Renal cortex interstitium (tissue), 15 donors: ENCODE measurements around the gene SUZ12. TPM values are rescaled to one million over a fixed set of nuclear protein-coding genes. Genes with fewer than 3 reads are reported as not detected.
"Not testable (repeated sequence)": the region's sequence is repeated elsewhere in the genome, so short reads cannot be mapped to it uniquely, and the experiment has no call there.

Source experiments
- DNase-seq, 11 donors: peaks; one replicate each; pipeline ENCODE4 v3.0.0-alpha.2; 2013; ENCODE audit warnings: low read depth in 9 of 11, low spot score in 4 of 11; ENCODE audit errors: extremely low read depth in 1 of 11
- long read RNA-seq, 16 experiments: transcript quantifications; one replicate each; lab custom pipeline, GENCODE V29; 2026
- polyA plus RNA-seq, 3 donors: library from polyadenylated mRNA; unstranded; fragments of 120-200 nt; gene quantifications; one replicate each; pipeline ENCODE4 v1.2.1, GENCODE V29; 2013; ENCODE audit not compliant: insufficient read length in 3 of 3

Gene SUZ12
- polyA plus RNA-seq = 10 to 100 TPM; 41.4 to 53.9 (median 45.1) TPM
- long read RNA-seq, donor 1, full-length matches to known transcripts = 3 of 8 reads
- long read RNA-seq, donor 1, partial matches to known transcripts = 5 of 8 reads
- long read RNA-seq, donor 1, other reads (novel, unspliced or antisense) = 0 of 8 reads
- long read RNA-seq, donor 2, full-length matches to known transcripts = 6 of 6 reads
- long read RNA-seq, donor 2, partial matches to known transcripts = 0 of 6 reads
- long read RNA-seq, donor 2, other reads (novel, unspliced or antisense) = 0 of 6 reads
- long read RNA-seq, donor 3, full-length matches to known transcripts = 5 of 5 reads
- long read RNA-seq, donor 3, partial matches to known transcripts = 0 of 5 reads
- long read RNA-seq, donor 3, other reads (novel, unspliced or antisense) = 0 of 5 reads
- long read RNA-seq, donor 4, full-length matches to known transcripts = 5 of 5 reads
- long read RNA-seq, donor 4, partial matches to known transcripts = 0 of 5 reads
- long read RNA-seq, donor 4, other reads (novel, unspliced or antisense) = 0 of 5 reads
- long read RNA-seq, donor 5 = 0 reads
- long read RNA-seq, donor 6, full-length matches to known transcripts = 4 of 16 reads
- long read RNA-seq, donor 6, partial matches to known transcripts = 12 of 16 reads
- long read RNA-seq, donor 6, other reads (novel, unspliced or antisense) = 0 of 16 reads
- long read RNA-seq, donor 7, full-length matches to known transcripts = 11 of 20 reads
- long read RNA-seq, donor 7, partial matches to known transcripts = 9 of 20 reads
- long read RNA-seq, donor 7, other reads (novel, unspliced or antisense) = 0 of 20 reads
- long read RNA-seq, donor 8 = 0 reads
- long read RNA-seq, donor 9, full-length matches to known transcripts = 6 of 6 reads
- long read RNA-seq, donor 9, partial matches to known transcripts = 0 of 6 reads
- long read RNA-seq, donor 9, other reads (novel, unspliced or antisense) = 0 of 6 reads
- long read RNA-seq, donor 10, full-length matches to known transcripts = 5 of 5 reads
- long read RNA-seq, donor 10, partial matches to known transcripts = 0 of 5 reads
- long read RNA-seq, donor 10, other reads (novel, unspliced or antisense) = 0 of 5 reads
- long read RNA-seq, donor 11, full-length matches to known transcripts = 5 of 5 reads
- long read RNA-seq, donor 11, partial matches to known transcripts = 0 of 5 reads
- long read RNA-seq, donor 11, other reads (novel, unspliced or antisense) = 0 of 5 reads
- long read RNA-seq, donor 12, full-length matches to known transcripts = 5 of 5 reads
- long read RNA-seq, donor 12, partial matches to known transcripts = 0 of 5 reads
- long read RNA-seq, donor 12, other reads (novel, unspliced or antisense) = 0 of 5 reads
- long read RNA-seq, donor 13 = 0 reads
- long read RNA-seq, donor 14, full-length matches to known transcripts = 6 of 6 reads
- long read RNA-seq, donor 14, partial matches to known transcripts = 0 of 6 reads
- long read RNA-seq, donor 14, other reads (novel, unspliced or antisense) = 0 of 6 reads
- long read RNA-seq, donor 15, full-length matches to known transcripts = 3 of 3 reads
- long read RNA-seq, donor 15, partial matches to known transcripts = 0 of 3 reads
- long read RNA-seq, donor 15, other reads (novel, unspliced or antisense) = 0 of 3 reads
- long read RNA-seq, donor 16, full-length matches to known transcripts = 26 of 37 reads
- long read RNA-seq, donor 16, partial matches to known transcripts = 11 of 37 reads
- long read RNA-seq, donor 16, other reads (novel, unspliced or antisense) = 0 of 37 reads

DNA sequence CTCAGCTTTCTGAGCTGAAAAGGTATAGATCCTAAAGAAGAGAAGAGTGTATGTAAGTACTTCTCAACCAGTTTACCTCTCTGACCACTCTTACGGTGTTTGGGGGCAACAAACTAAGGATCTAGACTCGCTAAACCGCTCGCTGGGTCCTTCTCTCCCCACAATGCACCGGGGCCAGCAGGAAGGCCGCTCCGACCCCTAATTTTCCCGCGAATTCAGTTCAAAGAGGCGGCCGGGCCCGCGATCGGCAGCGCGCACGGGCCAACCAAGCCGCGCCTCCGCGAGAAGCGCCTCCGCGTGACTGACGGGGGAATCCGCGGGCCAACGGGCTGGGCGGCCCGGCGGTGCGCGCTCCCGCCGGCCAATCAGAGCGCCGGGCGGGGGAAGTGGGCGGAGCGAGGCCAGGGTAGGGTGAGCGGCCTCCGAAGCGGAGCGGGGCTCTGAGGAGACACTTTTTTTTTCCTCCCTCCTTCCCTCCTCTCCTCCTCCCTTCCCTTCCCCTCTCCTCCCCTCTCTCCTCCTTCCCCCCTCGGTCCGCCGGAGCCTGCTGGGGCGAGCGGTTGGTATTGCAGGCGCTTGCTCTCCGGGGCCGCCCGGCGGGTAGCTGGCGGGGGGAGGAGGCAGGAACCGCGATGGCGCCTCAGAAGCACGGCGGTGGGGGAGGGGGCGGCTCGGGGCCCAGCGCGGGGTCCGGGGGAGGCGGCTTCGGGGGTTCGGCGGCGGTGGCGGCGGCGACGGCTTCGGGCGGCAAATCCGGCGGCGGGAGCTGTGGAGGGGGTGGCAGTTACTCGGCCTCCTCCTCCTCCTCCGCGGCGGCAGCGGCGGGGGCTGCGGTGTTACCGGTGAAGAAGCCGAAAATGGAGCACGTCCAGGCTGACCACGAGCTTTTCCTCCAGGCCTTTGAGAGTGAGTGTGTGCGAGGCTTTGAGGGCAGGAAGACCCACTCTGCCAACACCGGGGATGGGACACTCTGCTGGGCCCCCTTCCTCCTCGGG lies at the start of gene SUZ12:
Gene SUZ12, plus strand, starts transcription at position 393 of the 995 bp plus-strand sequence. Its CDS starts 240 bp downstream, at position 633.
- peak; percentile 61 to 90 (median 83) for DNase-seq

DNA sequence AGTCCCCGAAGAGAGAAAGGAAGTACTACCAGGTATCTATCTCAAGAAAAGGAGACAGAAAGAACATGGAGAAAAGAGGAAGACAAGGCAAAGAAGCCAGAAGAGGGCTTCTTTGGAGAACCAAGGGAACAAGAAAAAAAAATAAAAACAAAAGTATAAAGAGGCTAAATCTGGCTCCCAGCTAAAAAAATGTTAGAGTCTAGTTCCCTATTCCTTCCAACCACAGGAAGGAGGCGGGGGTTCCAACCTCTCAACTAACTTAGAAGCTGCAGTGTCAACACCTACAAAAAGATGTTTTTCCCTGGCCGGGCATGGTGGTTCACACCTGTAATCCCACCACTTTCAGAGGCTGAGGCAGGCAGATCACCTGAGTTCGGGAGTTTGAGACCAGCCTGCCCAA lies 48.7 kb upstream of the SUZ12 start:
- no peak for DNase-seq

DNA sequence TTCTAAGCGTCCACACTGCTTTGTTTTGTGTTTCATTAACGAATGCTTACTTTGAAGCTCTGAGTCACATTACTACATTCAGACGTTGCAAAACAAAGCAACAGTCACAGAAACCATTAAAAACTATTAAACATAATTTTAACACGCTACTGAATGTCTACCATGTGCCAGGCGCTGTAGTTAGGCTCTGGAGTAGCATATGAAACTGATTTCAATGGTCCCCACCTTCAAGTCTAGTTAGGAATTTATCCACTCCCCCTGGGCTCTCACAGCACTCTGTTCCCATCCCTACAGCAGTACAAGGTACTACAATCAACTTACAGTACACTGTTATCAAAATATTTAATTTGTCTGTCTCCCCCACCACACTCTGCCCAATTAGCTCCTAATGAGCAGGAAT lies 35.9 kb upstream of the SUZ12 start:
- DNase-seq = no peak

DNA sequence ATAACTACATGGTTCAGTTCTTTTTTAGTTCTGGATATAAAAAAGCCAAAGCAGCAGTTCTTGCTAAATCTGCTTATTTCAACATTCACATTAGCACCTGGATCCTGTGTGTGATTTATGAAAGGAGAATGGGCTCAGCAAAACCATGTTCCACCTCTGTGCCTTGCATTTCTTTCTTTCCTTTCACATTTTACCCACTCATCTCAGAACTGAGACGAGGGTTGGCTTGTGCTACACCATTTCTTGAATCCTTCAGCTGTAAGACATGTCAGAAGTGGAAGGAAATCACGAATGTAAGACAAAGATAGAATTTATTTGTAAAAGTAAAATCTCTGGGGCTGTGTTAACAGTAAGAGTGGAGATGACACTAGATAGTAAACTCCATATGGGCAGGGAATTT lies 34.1 kb upstream of the SUZ12 start:
- no peak for DNase-seq

DNA sequence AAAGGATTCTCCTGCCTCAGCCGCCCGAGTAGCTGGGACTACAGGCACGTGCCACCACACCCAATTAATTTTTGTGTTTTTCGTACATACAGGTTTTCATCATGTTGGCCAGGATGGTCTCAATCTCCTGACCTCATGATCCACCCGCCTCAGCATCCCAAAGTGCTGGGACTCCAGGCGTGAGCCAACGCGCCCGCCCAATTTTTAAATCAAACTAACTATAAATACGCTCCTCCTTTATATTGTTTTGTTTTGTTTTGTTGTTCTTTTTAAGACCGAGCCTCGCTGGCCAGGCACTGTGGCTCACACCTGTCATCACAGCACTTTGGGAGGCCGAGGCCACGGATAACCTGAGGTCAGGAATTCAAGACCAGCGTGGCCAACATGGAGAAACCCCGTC lies 33.4 kb upstream of the SUZ12 start:
- no peak for DNase-seq

DNA sequence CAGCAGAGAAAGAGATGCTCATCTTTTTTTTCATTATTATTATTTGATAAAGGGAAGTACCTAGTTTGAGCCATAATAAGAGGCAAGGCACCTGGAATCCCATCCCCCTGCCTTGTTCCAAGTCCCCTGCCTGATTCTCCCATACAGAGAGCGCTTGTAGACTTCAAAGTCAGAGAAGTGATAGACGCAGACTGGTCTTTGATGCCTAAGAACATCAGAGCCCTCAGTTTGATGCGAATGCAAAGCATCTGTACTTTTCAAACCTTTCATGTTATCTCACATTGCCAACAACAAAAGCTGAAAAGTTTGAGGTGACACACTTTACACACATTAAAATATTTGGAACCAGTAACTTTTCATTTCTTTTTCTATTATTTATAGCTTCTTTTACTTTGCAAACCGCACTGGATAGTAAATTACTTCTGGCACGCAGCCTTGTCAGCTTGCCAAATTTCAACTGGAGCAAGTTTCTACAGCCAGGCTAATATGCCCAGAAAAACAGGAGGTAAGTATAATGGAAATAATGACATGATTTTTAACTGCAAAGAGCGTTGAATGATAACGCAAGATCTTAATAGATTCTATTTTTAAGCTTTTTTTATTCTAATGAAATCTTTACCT lies 29.4 kb upstream of the SUZ12 start:
- DNase-seq = peak in 3 of 11 donors; percentile 23 to 27 (median 27)

DNA sequence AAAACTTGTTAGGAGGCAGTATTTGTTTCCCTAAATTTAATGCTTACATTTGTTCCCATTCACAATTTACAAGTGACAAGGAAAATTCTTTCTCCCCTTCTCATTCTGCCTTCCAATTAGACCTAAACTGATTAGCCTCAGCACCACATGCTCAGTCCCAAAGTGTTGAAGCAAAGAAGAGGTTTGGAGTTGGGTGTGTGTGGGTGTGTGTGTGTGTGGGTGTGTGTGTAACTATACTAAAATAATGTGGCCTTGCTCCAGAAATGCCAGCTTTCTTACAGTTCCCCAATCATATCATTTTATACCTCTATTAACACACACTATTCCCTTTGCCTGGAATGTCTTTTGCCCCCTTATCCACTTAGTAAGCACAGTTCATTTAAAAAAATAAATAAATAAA lies 28.4 kb upstream of the SUZ12 start:
- DNase-seq = no peak

DNA sequence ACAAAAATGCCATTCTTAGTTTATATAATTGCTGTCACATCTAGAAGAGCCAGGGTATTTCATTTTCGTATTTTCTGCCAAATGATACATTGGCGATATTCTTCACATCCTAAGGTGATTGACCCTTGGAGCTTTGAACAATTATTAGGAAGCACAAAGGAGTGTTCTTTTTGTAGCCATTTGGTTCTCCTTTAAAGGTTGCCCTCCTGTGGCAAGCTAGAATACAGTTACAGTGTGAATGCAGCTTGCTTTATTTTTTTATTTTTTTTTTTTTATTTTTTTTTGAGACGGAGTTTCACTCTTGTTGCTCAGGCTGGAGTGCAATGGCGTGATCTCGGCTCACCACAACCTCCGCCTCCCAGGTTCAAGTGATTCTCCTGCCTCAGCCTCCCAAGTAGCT lies 24.1 kb upstream of the SUZ12 start:
- not testable (repeated sequence) for DNase-seq

DNA sequence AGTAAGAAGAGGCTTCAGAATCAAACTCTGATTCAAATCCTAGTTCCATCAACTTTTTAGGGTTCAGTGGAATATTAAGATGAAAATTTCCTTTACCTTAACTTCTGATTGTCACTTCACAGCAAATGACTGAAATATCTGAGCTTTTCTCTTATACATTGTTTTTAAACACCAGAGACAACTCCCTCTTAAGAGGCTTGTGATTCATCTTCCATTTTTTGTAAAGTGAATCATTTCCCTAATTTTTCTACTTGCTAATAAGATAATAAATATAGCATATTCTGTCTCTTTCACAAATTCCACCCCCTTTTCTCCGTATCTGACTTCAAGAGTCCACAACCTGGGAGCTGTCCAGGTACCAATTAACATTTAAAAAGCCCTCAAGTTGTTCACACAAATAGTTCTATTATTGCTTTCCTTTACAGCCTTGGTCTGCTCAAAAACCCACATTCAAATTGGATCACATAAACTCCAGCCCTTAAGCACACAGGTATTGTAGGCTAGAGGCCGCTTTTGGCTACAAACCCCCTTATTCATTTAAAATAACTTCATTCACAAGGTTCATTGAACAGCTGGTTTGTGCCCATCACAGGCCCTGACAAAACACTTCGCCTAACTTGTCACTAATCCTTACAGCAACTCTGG lies 21.2 kb upstream of the SUZ12 start:
- no peak for DNase-seq

DNA sequence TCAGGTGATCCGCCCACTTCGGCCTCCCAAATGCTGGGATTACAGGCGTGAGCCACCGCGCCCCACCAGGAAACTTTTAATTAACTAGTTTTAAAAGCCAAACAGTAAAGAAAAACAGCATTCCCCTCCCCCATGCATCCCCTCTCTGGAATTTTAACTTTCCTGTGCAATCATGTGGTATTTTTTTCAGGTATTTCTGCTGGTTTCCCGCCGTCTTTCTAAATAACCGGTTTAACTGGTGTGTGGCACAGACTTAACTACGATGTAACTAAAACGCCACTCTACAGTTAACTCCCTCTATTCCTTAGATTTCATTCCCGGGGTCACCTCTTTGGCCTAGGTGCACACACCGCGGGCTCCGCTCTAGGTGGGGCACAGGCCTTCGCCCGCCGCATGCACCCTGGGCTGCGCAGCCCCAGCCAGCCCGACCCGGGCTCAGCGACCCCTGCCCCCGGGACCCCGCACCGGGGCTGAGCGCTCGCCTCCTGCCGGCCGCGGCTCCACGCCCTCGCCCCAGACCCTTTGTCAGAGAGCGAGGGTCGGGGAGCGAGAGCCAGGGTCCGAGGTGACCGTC lies 20.2 kb upstream of the SUZ12 start:
- peak in 1 of 11 donors; percentile 5 for DNase-seq

DNA sequence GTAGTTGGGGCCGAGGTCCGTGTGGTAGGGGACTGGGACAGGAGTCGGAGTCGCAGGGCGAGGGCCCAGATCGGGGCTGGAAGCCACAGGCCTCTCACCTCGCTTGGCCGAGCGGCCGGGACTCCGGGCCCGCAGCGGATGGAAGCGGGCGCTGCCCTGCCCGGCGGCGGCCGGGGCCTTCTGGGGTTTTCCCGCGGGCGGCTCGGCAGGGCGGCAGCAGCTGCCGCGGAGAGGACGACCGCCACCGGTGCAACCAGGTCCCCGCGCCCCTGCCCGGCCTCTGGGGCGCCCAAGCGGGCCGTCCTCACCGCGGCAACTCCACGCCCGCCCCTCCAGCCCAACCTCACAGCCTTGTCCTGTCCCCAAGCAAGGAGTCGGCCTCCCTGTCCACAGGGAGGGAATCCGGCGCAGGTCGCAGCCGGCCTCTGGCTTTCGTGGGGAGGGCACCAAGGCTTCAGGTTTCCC lies 19.7 kb upstream of the SUZ12 start:
- DNase-seq = no peak

DNA sequence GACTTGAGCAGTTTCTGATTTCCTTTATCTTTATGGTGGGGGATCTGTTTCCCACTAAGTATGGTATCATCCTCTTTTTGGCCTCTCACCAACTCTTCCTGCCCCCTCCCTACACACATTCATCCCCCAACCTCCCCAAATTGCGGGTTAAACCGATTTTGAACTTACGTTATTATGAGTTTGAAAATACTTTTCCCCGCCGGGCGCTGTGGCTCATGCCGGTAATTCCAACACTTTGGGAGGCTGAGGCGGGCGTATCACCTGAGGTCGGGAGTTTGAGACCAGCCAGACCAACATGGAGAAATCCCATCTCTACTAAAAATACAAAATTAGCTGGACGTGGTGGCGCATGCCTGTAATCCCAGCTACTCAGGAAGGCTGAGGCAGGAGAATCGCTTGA lies 19.1 kb upstream of the SUZ12 start:
- DNase-seq = not testable (repeated sequence)

DNA sequence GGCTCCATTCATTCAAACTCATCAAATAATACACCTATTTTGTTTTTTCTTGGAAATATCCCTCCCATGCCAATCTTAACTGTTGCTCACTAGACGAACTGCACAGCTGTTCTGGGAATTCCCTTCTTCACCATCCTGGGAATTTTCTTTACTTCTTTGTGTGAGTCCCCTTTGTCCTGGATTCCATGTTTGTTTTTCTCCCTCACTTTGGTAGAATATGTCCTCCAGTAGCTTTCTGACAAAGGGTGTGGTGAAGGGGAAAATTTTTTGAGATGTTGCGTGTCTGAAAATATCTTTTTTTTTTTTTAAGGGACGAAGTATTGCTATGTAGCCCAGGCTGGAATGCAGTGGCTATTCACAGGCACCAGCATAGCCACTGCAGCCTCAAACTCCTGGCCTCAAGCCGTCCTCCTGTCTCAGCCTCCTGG lies 18.1 kb upstream of the SUZ12 start:
- DNase-seq = no peak

DNA sequence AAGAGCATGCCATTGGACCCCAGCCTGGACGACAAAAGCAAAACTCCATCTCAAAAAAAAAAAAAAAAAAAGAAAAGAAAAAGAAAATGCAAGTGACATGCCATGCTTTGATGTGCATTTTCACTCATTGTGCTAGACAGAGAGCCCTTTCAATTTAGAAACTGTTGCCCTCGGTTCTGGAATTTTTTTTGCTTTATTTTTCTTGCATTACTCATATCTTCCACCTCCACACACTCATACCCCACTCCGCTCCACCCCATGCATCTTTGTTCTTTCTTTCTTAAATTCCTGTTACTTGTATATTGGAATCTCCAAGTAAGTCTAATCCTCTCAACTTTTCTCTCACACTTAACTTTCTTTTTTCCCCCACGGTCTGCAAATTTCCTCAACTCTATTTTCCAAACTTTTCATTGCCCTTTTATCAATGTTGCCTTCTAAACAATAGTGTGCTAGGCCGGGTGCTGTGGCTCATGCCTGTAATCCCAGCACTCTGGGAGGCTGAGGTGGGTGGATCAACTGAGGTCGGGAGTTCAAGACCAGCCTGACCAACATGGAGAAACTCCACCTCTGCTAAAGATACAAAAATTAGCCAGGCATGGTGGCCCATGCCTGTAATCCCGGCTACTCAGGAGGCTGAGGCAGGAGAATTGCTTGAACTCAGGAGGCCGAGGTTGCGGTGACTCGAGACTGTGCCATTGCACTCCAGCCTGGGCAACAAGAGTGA lies 16.8 kb upstream of the SUZ12 start:
- DNase-seq = no peak

DNA sequence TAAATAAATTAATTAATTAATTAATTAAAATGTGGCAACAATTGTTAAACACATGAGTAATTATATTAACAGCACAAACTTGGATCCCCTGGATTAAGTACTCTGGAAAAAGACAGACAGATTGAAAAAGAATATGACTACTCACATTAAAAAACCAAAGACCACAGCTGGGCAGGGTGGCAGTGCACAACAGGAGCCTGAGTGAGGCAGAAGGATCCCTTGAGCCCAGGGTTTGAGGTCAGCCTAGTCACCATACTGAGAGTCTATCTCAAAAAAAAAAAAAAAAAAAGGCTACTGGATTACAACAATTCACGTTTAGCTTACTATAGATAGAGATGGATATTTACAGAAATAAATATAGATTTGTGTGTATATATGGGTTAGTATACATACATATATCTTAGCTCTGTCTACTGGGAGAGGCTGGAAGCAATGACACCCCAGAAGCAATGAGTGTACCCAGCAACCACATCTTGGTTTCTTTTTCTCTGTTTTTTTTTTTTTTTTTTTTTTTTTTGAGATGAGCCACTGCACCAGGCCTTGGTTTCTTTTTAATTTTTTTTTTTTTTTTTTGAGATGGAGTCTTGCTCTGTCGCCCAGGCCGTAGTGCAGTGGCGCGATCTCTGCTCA lies 10.6 kb upstream of the SUZ12 start:
- DNase-seq = no peak
